A549 (cell line): ENCODE data around the gene PCSK6.

Experiments used
- BHLHE40 ChIP-seq: IDR thresholded peaks from 2 replicates; pipeline ENCODE4 v1.6.1; 2012; ENCODE audit warnings: low read depth, low read length, inconsistent platforms
- CBX8 ChIP-seq: fragments of 200-600 bp; sonication (generic); IDR thresholded peaks from 2 replicates; pipeline ENCODE4 v1.6.1; 2016
- POLR2A ChIP-seq: IDR thresholded peaks from 2 replicates; pipeline ENCODE4 v1.6.1; 2012; ENCODE audit warnings: mild to moderate bottlenecking, low read length
- POLR2AphosphoS2 ChIP-seq: conservative IDR thresholded peaks from 2 replicates; pipeline ENCODE4 v1.6.1; 2012; ENCODE audit warnings: low read length, improper control_type of control experiment, inconsistent platforms
- RNF2 ChIP-seq: fragments of 200-600 bp; sonication (generic); IDR thresholded peaks from 2 replicates; pipeline ENCODE4 v1.6.1; 2016; ENCODE audit warnings: low read depth, mild to moderate bottlenecking, antibody characterized with exemption, moderate library complexity, borderline replicate concordance
- SMC3 ChIP-seq: fragments of >200 bp; sonication (Bioruptor Twin); formaldehyde crosslinking; IDR thresholded peaks from 3 replicates; pipeline ENCODE4 v1.6.1; 2018; ENCODE audit warnings: inconsistent platforms
- TF ChIP-seq, protein P1 (sequence below): fragments of >200 bp; sonication (Bioruptor Twin); formaldehyde crosslinking; IDR thresholded peaks from 3 replicates; pipeline ENCODE4 v1.5.1; 2016

DNA sequence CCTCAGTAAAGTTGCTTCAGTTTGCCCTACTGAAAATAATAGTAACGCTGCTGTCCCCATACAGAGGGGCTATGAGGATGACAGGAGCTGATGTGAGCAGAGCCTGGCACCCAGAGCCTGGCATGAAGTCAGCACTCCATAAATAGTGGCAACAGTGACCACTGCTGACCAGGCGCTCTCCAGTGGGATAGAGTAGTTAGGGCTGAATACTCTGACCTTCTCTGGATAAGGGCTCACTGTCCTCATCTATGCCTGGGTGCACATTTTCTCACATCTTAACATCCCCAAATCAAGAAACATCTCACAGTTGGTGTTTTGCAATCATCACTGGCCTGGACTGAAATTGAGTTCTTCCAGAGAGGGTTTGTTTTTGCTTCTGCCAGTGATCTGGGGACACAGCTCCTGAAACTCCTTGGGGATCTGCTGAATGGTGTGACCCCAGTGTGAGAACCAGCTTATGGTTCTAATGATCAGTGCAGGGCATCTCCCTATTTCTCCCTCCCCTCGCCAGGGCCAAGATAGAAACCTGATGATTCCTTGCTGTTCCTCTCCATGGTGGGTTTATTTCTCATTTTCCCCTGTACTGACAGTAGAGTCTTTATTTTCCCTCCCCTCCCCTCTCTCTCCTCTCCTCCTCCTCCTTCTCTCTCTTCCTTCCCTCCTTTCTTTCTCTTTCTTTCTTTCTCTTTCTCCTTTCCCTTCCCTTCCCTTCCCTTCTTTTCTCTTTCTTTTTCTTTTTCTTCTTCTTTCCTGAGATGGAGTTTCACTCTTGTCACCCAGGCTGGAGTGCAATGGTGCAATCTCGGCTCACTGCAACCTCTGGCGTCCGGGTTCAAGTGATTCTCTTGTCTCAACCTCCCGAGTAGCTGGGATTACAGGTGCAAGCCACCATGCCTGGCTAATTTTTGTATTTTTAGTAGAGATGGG, 3.5 kb upstream of the PCSK6 start:
- TF ChIP-seq POLR2A, result no peak
- TF ChIP-seq, protein P1, sequence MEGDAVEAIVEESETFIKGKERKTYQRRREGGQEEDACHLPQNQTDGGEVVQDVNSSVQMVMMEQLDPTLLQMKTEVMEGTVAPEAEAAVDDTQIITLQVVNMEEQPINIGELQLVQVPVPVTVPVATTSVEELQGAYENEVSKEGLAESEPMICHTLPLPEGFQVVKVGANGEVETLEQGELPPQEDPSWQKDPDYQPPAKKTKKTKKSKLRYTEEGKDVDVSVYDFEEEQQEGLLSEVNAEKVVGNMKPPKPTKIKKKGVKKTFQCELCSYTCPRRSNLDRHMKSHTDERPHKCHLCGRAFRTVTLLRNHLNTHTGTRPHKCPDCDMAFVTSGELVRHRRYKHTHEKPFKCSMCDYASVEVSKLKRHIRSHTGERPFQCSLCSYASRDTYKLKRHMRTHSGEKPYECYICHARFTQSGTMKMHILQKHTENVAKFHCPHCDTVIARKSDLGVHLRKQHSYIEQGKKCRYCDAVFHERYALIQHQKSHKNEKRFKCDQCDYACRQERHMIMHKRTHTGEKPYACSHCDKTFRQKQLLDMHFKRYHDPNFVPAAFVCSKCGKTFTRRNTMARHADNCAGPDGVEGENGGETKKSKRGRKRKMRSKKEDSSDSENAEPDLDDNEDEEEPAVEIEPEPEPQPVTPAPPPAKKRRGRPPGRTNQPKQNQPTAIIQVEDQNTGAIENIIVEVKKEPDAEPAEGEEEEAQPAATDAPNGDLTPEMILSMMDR, result no peak
- no peak for TF ChIP-seq SMC3
- no peak for TF ChIP-seq BHLHE40
- TF ChIP-seq POLR2AphosphoS2, result no peak
- no peak for TF ChIP-seq CBX8
- no peak for TF ChIP-seq RNF2
